Fibroblast of pulmonary artery (primary cell): ENCODE measurements around the gene VSX1.

ENCODE experiments used
- DNase-seq: peaks from one replicate; pipeline ENCODE4 v3.0.0-alpha.2; 2010; ENCODE audit warnings: low read depth
- H3K4me3 ChIP-seq: replicated peaks from 2 replicates; pipeline ENCODE4 v1.5.1; 2011; ENCODE audit warnings: low read depth, mild to moderate bottlenecking, control low read depth, low read length, moderate library complexity
- TF ChIP-seq, protein P1 (sequence below): IDR thresholded peaks from 2 replicates; pipeline ENCODE4 v1.5.1; 2011; ENCODE audit warnings: mild to moderate bottlenecking, control low read depth, low read length, inconsistent platforms; ENCODE audit errors: missing control alignments

Gene VSX1

GRCh38 chr20:25066386-25066785 is 15.6 kb downstream of the VSX1 start:
- DNase-seq = peak; percentile 7
- TF ChIP-seq, protein P1, sequence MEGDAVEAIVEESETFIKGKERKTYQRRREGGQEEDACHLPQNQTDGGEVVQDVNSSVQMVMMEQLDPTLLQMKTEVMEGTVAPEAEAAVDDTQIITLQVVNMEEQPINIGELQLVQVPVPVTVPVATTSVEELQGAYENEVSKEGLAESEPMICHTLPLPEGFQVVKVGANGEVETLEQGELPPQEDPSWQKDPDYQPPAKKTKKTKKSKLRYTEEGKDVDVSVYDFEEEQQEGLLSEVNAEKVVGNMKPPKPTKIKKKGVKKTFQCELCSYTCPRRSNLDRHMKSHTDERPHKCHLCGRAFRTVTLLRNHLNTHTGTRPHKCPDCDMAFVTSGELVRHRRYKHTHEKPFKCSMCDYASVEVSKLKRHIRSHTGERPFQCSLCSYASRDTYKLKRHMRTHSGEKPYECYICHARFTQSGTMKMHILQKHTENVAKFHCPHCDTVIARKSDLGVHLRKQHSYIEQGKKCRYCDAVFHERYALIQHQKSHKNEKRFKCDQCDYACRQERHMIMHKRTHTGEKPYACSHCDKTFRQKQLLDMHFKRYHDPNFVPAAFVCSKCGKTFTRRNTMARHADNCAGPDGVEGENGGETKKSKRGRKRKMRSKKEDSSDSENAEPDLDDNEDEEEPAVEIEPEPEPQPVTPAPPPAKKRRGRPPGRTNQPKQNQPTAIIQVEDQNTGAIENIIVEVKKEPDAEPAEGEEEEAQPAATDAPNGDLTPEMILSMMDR = no peak
- H3K4me3 ChIP-seq = no peak overlapping the region

GRCh38 chr20:25065625-25066338 is 16.2 kb downstream of the VSX1 start:
- H3K4me3 ChIP-seq = no peak overlapping the region
- DNase-seq = peak; percentile 71
- TF ChIP-seq, protein P1 = peak; percentile 85

GRCh38 chr20:25065072-25065624 is 16.8 kb downstream of the VSX1 start:
- no peak for DNase-seq
- H3K4me3 ChIP-seq = no peak overlapping the region
- TF ChIP-seq, protein P1 = no peak

DNA sequence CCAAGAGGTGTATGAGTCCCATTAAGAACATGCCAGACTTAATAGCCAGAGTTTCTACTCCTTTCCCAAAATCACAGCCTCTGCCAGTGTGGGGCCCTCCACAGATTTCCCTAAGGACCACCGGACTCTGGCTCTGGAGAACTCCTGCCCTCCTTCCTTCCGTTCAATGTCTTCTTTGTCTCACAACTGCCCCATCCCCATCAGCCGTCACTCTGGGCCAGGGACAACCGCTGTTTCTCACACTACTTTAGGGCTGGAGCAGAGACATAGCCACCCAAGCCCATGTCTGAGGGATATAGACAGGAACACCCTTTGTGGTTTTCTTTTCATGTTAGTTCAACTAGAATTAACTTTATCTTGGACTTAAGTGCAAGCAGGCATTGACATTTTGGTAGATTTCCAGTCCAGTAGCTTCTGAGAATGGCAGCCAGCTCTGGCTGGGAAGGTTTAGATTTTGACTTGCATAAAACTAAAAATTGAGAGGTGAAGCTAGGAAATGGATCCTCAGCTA is 17.3 kb downstream of the VSX1 start:
- TF ChIP-seq, protein P1 = no peak
- no peak for DNase-seq
- no peak overlapping the region for H3K4me3 ChIP-seq

DNA sequence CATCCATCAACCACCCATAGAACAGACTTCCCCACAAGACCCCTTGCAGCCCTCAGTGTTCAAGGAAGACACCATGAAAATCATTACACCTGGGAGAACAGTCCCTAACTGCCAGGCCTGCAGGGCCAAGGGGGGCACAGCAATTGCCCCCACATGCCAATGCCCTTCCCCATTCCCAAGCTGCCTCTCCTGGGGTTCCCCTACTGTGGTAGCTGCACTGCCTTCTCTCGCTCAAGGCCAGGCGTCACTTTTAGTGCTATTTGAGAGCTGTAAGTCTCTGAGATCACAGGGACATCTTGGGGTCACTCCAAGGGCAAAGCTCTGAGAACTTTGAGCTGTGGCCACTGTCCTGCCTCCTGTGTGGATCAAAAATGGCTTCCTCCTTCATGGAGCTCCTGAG is 18.0 kb downstream of the VSX1 start:
- no peak for DNase-seq
- TF ChIP-seq, protein P1 = no peak
- no peak overlapping the region for H3K4me3 ChIP-seq

DNA sequence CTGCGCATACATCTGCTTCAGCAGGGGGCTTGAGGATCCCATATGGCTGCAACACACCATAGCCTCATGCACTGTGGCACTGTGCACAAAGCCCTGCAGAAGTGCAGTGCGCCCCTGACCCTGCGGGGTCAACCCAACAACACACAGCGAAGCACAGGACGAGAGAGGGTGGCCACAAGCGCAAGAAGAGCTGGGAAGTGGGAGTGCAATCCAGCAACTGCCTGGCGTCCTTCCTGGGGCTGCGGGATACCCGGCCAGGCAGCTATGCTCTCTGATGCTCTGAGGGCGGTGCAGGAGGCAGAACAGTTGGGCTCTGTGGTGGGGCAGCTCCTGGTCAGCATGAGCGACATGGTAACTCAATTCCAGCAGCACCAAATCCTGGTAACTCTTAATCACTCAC is 18.4 kb downstream of the VSX1 start:
- no peak overlapping the region for H3K4me3 ChIP-seq
- no peak for DNase-seq
- TF ChIP-seq, protein P1 = no peak
